GM23338 (cell line): ENCODE results near the gene NLGN4X. TPM values are rescaled to one million over a fixed set of nuclear protein-coding genes. Genes with fewer than 3 reads are reported as not detected.

Experiments used
- ATAC-seq: fragments of 200-7000 bp; cut with Tn5 transposase; 3 replicates; pipeline ENCODE4 v1.9.1; 2020
- DNase-seq: peaks from one replicate; pipeline ENCODE4 v3.0.0-alpha.2; 2015; ENCODE audit warnings: low spot score
- H2AFZ ChIP-seq: fragments of 200-600 bp; sonication (generic); 2 replicates; pipeline ENCODE4 v1.8.0; 2016; ENCODE audit warnings: antibody characterized with exemption, mild to moderate bottlenecking, moderate library complexity
- H3F3A ChIP-seq: fragments of 200-600 bp; sonication (generic); replicated peaks from 2 replicates; pipeline ENCODE4 v1.8.0; 2017; ENCODE audit warnings: antibody characterized with exemption, mixed run types, low read depth
- H3K27ac ChIP-seq: fragments of 200-600 bp; sonication (generic); 2 replicates; pipeline ENCODE4 v1.6.1; 2016; ENCODE audit warnings: low read depth
- H3K27me3 ChIP-seq: fragments of 200-600 bp; sonication (generic); 2 replicates; pipeline ENCODE4 v1.8.0; 2016; ENCODE audit warnings: mild to moderate bottlenecking, mixed run types, moderate library complexity; ENCODE audit not compliant: insufficient read depth
- H3K36me3 ChIP-seq: fragments of 200-600 bp; sonication (generic); 2 replicates; pipeline ENCODE4 v1.8.0; 2016; ENCODE audit warnings: mild to moderate bottlenecking; ENCODE audit not compliant: insufficient read depth
- H3K4me1 ChIP-seq: fragments of 200-600 bp; sonication (generic); 2 replicates; pipeline ENCODE4 v1.8.0; 2016; ENCODE audit warnings: mild to moderate bottlenecking, moderate library complexity; ENCODE audit not compliant: insufficient read depth
- H3K4me2 ChIP-seq: fragments of 200-600 bp; sonication (generic); 2 replicates; pipeline ENCODE4 v1.7.1; 2017; ENCODE audit warnings: mixed run types
- H3K4me3 ChIP-seq: fragments of 200-600 bp; sonication (generic); 2 replicates; pipeline ENCODE4 v1.6.1; 2016; ENCODE audit warnings: mixed run types
- H3K79me2 ChIP-seq: fragments of 200-600 bp; sonication (generic); replicated peaks from 2 replicates; pipeline ENCODE4 v1.8.0; 2017; ENCODE audit warnings: mild to moderate bottlenecking; ENCODE audit not compliant: insufficient read depth
- H3K9me2 ChIP-seq: fragments of 200-600 bp; sonication (generic); 2 replicates; pipeline ENCODE4 v1.8.0; 2017; ENCODE audit not compliant: insufficient read depth
- H4K20me1 ChIP-seq: fragments of 200-600 bp; sonication (generic); replicated peaks from 2 replicates; pipeline ENCODE4 v1.8.0; 2017; ENCODE audit warnings: mild to moderate bottlenecking; ENCODE audit not compliant: insufficient read depth
- H3K27ac Mint-ChIP-seq: 2 replicates; pipeline ENCODE4 v1.8.0; 2020; ENCODE audit warnings: inconsistent platforms, mild to moderate bottlenecking, moderate library complexity, mixed read lengths
- H3K27me3 Mint-ChIP-seq: 3 replicates; pipeline ENCODE4 v1.8.0; 2022; ENCODE audit warnings: low read depth, mild to moderate bottlenecking, moderate library complexity, mixed read lengths, inconsistent platforms; ENCODE audit not compliant: insufficient read depth, poor library complexity
- H3K36me3 Mint-ChIP-seq: 3 replicates; pipeline ENCODE4 v1.8.0; 2021; ENCODE audit warnings: low read depth, mild to moderate bottlenecking, inconsistent platforms, moderate library complexity, mixed read lengths
- H3K4me1 Mint-ChIP-seq: 3 replicates; pipeline ENCODE4 v1.8.0; 2020; ENCODE audit warnings: mild to moderate bottlenecking, inconsistent platforms, mixed read lengths
- H3K4me3 Mint-ChIP-seq: 3 replicates; pipeline ENCODE4 v1.8.0; 2021; ENCODE audit warnings: moderate library complexity, mild to moderate bottlenecking, inconsistent platforms, mixed read lengths
- H3K9me3 Mint-ChIP-seq: 3 replicates; pipeline ENCODE4 v1.8.0; 2020; ENCODE audit warnings: moderate library complexity, mild to moderate bottlenecking, inconsistent platforms, mixed read lengths
- CREB1 ChIP-seq: fragments of 250-450 bp; sonication (Bioruptor Pico); IDR thresholded peaks from 2 replicates; pipeline ENCODE4 v1.5.0; 2020; ENCODE audit warnings: low read depth, mild to moderate bottlenecking, moderate library complexity
- EZH2phosphoT487 ChIP-seq: fragments of 200-600 bp; sonication (generic); IDR thresholded peaks from one replicate; pipeline ENCODE4 v1.8.1; 2018; ENCODE audit warnings: antibody characterized with exemption; ENCODE audit not compliant: unreplicated experiment
- JUNB ChIP-seq: IDR thresholded peaks from one replicate; pipeline ENCODE4 v1.6.1; 2016; ENCODE audit warnings: antibody characterized with exemption; ENCODE audit not compliant: unreplicated experiment
- POLR2AphosphoS5 ChIP-seq: IDR thresholded peaks from 2 replicates; pipeline ENCODE4 v1.6.1; 2016; ENCODE audit warnings: antibody characterized with exemption, low read depth
- ZNF331 ChIP-seq: fragments of 250-450 bp; sonication (Bioruptor Pico); IDR thresholded peaks from 2 replicates; pipeline ENCODE4 v1.5.0; 2020; ENCODE audit warnings: low read depth, mild to moderate bottlenecking, moderate library complexity
- polyA plus RNA-seq: library from polyadenylated mRNA; unstranded; fragments of >200 nt; fragmentation: Nextera tagmentation; extraction: Ambion mirVana; gene quantifications from 2 replicates; pipeline ENCODE4 v1.2.1, GENCODE V29; 2016
- total RNA-seq: library from RNA; depleted of rRNA; stranded (reverse); fragments of >200 nt; shearing (Covaris generic); gene quantifications from 2 replicates; pipeline ENCODE4 v1.2.3, GENCODE V29; 2014
- TF ChIP-seq, protein P1 (sequence below): fragments of 250-450 bp; sonication (Bioruptor Pico); IDR thresholded peaks from 2 replicates; pipeline ENCODE4 v1.5.0; 2020; ENCODE audit warnings: mild to moderate bottlenecking, moderate library complexity
- TF ChIP-seq, protein P2 (sequence below), 2 experiments: fragments of 200-600 bp in 1 of 2; sonication (generic) in 1 of 2; conservative IDR thresholded peaks; 2 replicates each; pipeline versions ENCODE4 v1.5.1 to v1.6.1; 2016 to 2017; ENCODE audit warnings: antibody characterized with exemption in 2 of 2, low read depth in 2 of 2, mild to moderate bottlenecking in 2 of 2, moderate library complexity in 1 of 2

Gene NLGN4X
- total and polyA plus RNA-seq, 2 experiments from 2014 or later: 36.0 to 86.5 TPM

DNA sequence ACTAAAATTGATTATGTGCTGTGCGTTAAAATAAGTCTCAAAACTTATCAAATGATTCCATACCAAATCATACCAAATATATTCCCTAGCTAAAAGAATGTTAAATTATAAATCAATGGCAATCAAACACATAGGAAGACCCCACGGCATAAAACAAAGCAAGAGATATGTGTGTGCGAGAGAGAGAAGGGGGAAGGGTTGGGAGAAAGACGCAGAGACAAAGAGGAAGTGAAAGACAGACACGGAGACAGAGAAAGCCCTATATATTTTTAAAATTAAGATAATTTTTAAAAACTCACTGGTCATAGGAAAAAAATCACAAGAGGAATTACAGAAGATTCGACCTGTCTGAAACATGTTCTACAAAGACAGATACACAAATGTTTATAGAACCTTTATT lies 371.4 kb downstream of the NLGN4X start (continued):
- TF ChIP-seq, protein P1, sequence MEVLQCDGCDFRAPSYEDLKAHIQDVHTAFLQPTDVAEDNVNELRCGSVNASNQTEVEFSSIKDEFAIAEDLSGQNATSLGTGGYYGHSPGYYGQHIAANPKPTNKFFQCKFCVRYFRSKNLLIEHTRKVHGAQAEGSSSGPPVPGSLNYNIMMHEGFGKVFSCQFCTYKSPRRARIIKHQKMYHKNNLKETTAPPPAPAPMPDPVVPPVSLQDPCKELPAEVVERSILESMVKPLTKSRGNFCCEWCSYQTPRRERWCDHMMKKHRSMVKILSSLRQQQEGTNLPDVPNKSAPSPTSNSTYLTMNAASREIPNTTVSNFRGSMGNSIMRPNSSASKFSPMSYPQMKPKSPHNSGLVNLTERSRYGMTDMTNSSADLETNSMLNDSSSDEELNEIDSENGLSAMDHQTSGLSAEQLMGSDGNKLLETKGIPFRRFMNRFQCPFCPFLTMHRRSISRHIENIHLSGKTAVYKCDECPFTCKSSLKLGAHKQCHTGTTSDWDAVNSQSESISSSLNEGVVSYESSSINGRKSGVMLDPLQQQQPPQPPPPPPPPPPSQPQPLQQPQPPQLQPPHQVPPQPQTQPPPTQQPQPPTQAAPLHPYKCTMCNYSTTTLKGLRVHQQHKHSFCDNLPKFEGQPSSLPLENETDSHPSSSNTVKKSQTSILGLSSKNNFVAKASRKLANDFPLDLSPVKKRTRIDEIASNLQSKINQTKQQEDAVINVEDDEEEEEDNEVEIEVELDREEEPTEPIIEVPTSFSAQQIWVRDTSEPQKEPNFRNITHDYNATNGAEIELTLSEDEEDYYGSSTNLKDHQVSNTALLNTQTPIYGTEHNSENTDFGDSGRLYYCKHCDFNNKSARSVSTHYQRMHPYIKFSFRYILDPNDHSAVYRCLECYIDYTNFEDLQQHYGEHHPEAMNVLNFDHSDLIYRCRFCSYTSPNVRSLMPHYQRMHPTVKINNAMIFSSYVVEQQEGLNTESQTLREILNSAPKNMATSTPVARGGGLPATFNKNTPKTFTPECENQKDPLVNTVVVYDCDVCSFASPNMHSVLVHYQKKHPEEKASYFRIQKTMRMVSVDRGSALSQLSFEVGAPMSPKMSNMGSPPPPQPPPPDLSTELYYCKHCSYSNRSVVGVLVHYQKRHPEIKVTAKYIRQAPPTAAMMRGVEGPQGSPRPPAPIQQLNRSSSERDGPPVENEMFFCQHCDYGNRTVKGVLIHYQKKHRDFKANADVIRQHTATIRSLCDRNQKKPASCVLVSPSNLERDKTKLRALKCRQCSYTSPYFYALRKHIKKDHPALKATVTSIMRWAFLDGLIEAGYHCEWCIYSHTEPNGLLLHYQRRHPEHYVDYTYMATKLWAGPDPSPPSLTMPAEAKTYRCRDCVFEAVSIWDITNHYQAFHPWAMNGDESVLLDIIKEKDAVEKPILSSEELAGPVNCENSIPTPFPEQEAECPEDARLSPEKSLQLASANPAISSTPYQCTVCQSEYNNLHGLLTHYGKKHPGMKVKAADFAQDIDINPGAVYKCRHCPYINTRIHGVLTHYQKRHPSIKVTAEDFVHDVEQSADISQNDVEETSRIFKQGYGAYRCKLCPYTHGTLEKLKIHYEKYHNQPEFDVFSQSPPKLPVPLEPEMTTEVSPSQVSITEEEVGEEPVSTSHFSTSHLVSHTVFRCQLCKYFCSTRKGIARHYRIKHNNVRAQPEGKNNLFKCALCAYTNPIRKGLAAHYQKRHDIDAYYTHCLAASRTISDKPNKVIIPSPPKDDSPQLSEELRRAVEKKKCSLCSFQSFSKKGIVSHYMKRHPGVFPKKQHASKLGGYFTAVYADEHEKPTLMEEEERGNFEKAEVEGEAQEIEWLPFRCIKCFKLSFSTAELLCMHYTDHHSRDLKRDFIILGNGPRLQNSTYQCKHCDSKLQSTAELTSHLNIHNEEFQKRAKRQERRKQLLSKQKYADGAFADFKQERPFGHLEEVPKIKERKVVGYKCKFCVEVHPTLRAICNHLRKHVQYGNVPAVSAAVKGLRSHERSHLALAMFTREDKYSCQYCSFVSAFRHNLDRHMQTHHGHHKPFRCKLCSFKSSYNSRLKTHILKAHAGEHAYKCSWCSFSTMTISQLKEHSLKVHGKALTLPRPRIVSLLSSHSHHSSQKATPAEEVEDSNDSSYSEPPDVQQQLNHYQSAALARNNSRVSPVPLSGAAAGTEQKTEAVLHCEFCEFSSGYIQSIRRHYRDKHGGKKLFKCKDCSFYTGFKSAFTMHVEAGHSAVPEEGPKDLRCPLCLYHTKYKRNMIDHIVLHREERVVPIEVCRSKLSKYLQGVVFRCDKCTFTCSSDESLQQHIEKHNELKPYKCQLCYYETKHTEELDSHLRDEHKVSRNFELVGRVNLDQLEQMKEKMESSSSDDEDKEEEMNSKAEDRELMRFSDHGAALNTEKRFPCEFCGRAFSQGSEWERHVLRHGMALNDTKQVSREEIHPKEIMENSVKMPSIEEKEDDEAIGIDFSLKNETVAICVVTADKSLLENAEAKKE (CRISPR knock-in tag): no peak
- no peak for TF ChIP-seq POLR2AphosphoS5
- no peak for TF ChIP-seq EZH2phosphoT487
- TF ChIP-seq CREB1 (CRISPR knock-in tag): no peak
- TF ChIP-seq ZNF331 (CRISPR knock-in tag): no peak

DNA sequence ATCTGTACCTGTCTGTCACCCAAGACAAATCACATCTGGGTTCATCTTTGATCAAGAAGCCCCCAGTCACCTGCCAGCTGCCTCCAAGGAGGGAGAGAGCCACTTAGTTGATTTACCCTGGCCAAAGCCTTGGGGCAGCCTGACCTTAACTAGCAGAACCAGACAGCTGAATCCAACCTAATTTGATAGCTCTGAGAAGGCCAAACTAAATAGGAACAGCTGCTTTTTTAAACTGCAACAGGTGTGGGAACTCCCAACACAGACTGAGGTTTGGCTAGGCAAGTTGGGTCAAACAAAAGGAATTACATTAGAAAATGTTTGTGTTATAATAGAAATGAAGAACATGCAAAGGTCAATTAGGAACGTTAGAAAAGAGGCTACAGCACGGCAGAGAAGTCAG lies 375.7 kb downstream of the NLGN4X start:
- H3K36me3 Mint-ChIP-seq: no peaks in the 10 kb centered on the region
- no peak overlapping the region for H3K4me3 Mint-ChIP-seq
- DNase-seq (no peak), ATAC-seq (no peak)
- no peaks in the 10 kb centered on the region for H3K27me3 Mint-ChIP-seq
- no peak overlapping the region for H2AFZ ChIP-seq
- no peak for TF ChIP-seq JUNB
- TF ChIP-seq, protein P2, sequence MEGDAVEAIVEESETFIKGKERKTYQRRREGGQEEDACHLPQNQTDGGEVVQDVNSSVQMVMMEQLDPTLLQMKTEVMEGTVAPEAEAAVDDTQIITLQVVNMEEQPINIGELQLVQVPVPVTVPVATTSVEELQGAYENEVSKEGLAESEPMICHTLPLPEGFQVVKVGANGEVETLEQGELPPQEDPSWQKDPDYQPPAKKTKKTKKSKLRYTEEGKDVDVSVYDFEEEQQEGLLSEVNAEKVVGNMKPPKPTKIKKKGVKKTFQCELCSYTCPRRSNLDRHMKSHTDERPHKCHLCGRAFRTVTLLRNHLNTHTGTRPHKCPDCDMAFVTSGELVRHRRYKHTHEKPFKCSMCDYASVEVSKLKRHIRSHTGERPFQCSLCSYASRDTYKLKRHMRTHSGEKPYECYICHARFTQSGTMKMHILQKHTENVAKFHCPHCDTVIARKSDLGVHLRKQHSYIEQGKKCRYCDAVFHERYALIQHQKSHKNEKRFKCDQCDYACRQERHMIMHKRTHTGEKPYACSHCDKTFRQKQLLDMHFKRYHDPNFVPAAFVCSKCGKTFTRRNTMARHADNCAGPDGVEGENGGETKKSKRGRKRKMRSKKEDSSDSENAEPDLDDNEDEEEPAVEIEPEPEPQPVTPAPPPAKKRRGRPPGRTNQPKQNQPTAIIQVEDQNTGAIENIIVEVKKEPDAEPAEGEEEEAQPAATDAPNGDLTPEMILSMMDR (conservative IDR thresholded peaks at IDR 0.05; ENCODE audit: low read depth in 2 of 2): no peak
- H3K27ac Mint-ChIP-seq: no peak overlapping the region
- H3K4me1 Mint-ChIP-seq: peaks cover 11% of the 10 kb centered on the region; the same call in 2 of the 3 replicates
- no peaks in the 10 kb centered on the region for H3K9me3 Mint-ChIP-seq
- peaks cover 7% of the 10 kb centered on the region; the same call in 1 of the 2 replicates for H3K4me1 ChIP-seq
- H3K79me2 ChIP-seq: no peaks in the 10 kb centered on the region
- H3F3A ChIP-seq: no peaks in the 10 kb centered on the region
- no peak overlapping the region for H3K27ac ChIP-seq
- H3K27me3 ChIP-seq: no peaks in the 10 kb centered on the region
- H4K20me1 ChIP-seq: no peaks in the 10 kb centered on the region
- H3K4me2 ChIP-seq: no peak overlapping the region
- no peak overlapping the region for H3K4me3 ChIP-seq
- no peaks in the 10 kb centered on the region for H3K36me3 ChIP-seq
- H3K9me2 ChIP-seq: no peaks in the 10 kb centered on the region
